Effector memory CD8-positive, alpha-beta T cell (primary cell): Measurements from ENCODE around the gene AOX1.

Experiments used
- ATAC-seq: fragments of 150-1000 bp; cut with Tn5 transposase; replicated peaks from 2 replicates; pipeline ENCODE4 v1.10.0; 2021; ENCODE audit warnings: mild to moderate bottlenecking, moderate library complexity
- DNase-seq, 3 experiments: peaks; one replicate each; pipeline ENCODE4 v3.0.0; 2021
- H3K27ac Mint-ChIP-seq, 2 donors: one replicate each; pipeline ENCODE4 v1.8.0; 2022; ENCODE audit warnings: mild to moderate bottlenecking in 2 of 2, mixed read lengths in 2 of 2, moderate library complexity in 2 of 2
- H3K27me3 Mint-ChIP-seq, 2 donors: one replicate each; pipeline ENCODE4 v1.8.0; 2022; ENCODE audit warnings: mixed read lengths in 2 of 2
- H3K36me3 Mint-ChIP-seq: one replicate; pipeline ENCODE4 v1.8.0; 2022; ENCODE audit warnings: mild to moderate bottlenecking, moderate library complexity, mixed read lengths; ENCODE audit not compliant: insufficient read depth
- H3K4me1 Mint-ChIP-seq, 2 donors: one replicate each; pipeline ENCODE4 v1.8.0; 2022; ENCODE audit warnings: low read depth in 2 of 2, mixed read lengths in 2 of 2
- H3K4me3 Mint-ChIP-seq, 2 donors: one replicate each; pipeline ENCODE4 v1.8.0; 2022; ENCODE audit warnings: mild to moderate bottlenecking in 2 of 2, mixed read lengths in 2 of 2, moderate library complexity in 2 of 2
- H3K9me3 Mint-ChIP-seq, 2 donors: one replicate each; pipeline ENCODE4 v1.8.0; 2022; ENCODE audit warnings: mixed read lengths in 2 of 2

Gene AOX1

DNA sequence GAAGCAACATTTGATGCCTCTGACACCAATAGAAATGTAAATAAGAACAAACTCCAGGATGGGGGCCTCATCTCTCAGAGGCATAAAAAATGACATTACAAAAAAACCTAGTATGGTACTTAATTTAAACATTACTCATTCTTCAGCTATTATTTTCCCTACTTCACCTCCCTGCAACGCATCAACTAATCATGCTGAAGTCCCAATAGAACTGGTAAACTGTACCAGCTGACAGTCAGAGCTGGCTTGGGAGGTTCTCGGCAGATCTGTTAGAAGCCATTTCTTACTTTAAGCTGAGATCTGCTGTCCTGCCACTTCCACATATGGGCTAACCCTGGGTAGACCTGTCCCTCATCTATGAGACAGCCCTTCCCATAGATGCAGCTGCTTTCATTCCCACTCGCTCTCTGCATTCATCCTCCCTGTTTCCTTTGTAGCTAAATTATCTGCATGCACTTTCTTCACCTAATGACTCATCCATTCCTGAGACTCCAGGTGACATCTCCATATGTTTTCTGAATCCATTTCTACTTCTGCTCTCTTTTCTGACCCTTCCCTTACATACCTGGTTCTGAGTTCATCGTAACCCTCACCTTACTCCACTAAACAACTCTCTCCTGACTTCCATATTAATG, 108.1 kb downstream of the AOX1 start:
- Mint-ChIP-seq H3K27ac (no peak overlapping the region), H3K4me1 (no peaks in the 10 kb centered on the region), H3K36me3 (no peaks in the 10 kb centered on the region), H3K9me3 (no peaks in the 10 kb centered on the region), H3K27me3 (no peaks in the 10 kb centered on the region), H3K4me3 (no peak overlapping the region)
- ATAC-seq = no peak
- no peak for DNase-seq

DNA sequence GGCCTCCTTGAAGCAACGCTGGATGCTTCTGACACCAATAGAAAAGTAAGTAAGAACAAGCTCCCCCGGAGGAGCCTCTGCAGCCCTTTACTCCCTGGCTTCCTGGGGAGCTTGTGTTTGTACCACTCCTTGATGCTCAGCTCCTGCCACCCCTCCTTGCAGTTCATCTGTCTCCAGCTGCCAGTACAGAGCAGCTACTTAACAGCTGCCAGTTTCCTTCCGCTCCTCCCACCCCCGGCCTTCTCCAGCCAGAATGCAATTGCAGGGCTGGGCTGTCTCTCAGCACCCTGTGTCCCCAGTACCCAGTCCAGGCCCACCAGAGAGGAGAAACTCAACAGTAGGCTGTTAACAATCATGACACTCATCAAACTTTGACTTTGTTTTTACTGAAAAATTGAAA, 109.4 kb downstream of the AOX1 start:
- H3K4me1 Mint-ChIP-seq = no peaks in the 10 kb centered on the region
- H3K27ac Mint-ChIP-seq = no peak overlapping the region
- ATAC-seq (no peak), DNase-seq (no peak)
- no peaks in the 10 kb centered on the region for H3K27me3 Mint-ChIP-seq
- H3K36me3 Mint-ChIP-seq = no peaks in the 10 kb centered on the region
- H3K9me3 Mint-ChIP-seq = no peaks in the 10 kb centered on the region
- H3K4me3 Mint-ChIP-seq = no peak overlapping the region

DNA sequence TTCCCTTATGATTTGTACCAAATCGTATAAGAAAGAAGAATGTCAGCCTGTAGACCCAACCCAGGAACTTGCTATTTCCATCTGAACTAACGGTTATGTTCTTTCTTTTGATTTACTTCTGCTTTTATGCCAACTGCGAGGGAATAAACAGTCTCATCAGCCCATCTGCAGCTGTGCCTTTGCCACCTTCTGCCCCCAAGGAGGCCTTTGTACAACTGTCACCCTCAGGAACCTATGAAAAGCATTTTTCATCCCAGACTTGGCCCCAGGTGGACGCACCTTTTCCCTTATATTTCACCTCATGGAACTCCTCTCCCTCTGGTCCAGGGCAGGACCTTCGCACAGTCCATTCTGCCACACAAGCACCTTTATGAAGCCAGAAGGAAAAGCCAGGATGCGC, 109.8 kb downstream of the AOX1 start:
- no peak overlapping the region for H3K27ac Mint-ChIP-seq
- DNase-seq (no peak), ATAC-seq (no peak)
- no peaks in the 10 kb centered on the region for H3K9me3 Mint-ChIP-seq
- no peak overlapping the region for H3K4me3 Mint-ChIP-seq
- no peaks in the 10 kb centered on the region for H3K4me1 Mint-ChIP-seq
- no peaks in the 10 kb centered on the region for H3K27me3 Mint-ChIP-seq
- H3K36me3 Mint-ChIP-seq = no peaks in the 10 kb centered on the region

DNA sequence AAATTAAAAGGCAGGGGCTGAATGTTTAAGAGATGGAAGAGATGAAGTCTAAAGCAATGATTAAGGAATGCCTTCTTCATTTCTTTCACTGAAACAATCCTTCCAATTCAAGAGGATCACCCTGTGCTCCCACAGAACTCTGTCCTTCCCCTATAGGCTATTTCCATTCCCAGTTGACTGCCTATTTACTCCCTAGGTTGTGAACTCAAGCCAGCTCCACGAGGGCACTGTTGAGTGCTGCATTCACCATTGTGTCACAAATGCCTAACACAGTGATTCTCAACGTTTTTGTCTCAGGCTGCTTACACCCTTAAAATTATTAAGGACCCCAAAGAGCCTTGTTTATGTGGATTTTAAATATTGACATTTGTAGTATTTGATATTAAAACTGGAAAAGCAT, 112.4 kb downstream of the AOX1 start:
- Mint-ChIP-seq H3K4me3 (no peak overlapping the region), H3K9me3 (no peaks in the 10 kb centered on the region), H3K4me1 (peaks cover 3 to 7% of the 10 kb centered on the region in 2 donors), H3K36me3 (no peaks in the 10 kb centered on the region), H3K27ac (no peak overlapping the region), H3K27me3 (no peaks in the 10 kb centered on the region)
- ATAC-seq (no peak), DNase-seq (no peak)

DNA sequence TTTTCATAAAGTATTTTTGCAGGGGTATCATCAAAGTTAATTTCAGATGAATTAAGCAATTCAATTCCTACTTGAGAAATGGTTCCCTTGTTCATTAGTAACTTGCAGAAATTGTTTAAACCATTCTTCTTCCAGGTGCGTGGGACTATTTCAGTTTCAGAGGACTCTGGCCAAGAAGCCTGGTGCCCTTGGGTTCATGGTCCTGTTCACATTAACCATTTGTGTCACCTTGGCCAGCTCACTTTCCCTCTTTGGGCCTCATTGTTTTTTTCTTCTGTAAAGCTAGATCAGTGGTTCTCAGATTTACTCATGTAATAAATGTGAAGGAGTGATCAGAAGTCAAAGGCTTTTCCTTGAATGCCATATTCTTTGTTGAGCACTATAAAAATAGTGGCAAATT, 113.5 kb downstream of the AOX1 start:
- ATAC-seq (no peak), DNase-seq (no peak)
- Mint-ChIP-seq H3K9me3 (no peaks in the 10 kb centered on the region), H3K4me3 (no peak overlapping the region), H3K27me3 (no peaks in the 10 kb centered on the region), H3K4me1 (peaks cover 3 to 7% of the 10 kb centered on the region in 2 donors), H3K27ac (no peak overlapping the region), H3K36me3 (no peaks in the 10 kb centered on the region)

DNA sequence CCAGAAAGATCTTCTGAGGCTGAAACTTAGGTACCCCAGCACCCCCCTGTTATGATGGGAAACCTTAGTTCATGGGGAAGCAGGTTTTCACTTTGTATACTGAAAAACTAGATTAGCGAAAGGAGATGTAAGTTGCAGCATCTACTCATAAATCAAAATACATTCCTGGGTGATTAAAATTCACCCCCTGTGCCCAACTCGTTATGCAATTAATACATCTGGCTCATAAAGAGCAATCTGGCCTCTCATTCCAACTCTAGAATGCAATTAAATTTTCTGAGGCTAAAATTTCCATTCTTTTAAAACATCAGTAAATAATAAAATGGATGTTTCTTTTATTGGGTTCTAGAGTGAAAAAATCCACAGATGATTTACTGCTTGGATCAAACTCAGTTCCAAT, 115.0 kb downstream of the AOX1 start:
- Mint-ChIP-seq H3K4me1 (peaks cover 3 to 7% of the 10 kb centered on the region in 2 donors), H3K9me3 (no peaks in the 10 kb centered on the region), H3K4me3 (no peak overlapping the region), H3K27ac (no peak overlapping the region), H3K36me3 (no peaks in the 10 kb centered on the region), H3K27me3 (no peaks in the 10 kb centered on the region)
- no peak for ATAC-seq
- no peak for DNase-seq

DNA sequence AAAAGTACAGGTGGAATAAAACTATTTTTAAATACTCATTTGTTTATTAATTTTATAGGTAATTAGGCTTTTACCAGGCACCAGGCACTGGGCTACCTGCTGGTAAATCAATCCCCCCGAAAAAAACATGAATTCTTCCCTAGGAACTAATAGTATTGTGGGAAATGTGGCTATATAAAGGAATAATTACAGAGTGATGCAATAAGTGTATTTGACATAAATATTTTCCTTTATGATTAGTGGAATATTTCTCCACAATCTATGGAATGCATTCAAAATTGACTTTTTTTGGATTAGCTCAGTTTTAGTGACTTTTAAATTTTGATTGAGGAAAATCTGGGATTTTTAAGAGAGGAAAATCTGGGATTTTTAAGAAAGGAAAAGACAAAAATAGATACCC, 116.2 kb downstream of the AOX1 start:
- ATAC-seq = no peak
- Mint-ChIP-seq H3K27ac (no peak overlapping the region), H3K27me3 (no peaks in the 10 kb centered on the region), H3K4me3 (no peak overlapping the region), H3K36me3 (no peaks in the 10 kb centered on the region), H3K9me3 (no peaks in the 10 kb centered on the region), H3K4me1 (peaks cover 3 to 7% of the 10 kb centered on the region in 2 donors)
- DNase-seq = no peak

DNA sequence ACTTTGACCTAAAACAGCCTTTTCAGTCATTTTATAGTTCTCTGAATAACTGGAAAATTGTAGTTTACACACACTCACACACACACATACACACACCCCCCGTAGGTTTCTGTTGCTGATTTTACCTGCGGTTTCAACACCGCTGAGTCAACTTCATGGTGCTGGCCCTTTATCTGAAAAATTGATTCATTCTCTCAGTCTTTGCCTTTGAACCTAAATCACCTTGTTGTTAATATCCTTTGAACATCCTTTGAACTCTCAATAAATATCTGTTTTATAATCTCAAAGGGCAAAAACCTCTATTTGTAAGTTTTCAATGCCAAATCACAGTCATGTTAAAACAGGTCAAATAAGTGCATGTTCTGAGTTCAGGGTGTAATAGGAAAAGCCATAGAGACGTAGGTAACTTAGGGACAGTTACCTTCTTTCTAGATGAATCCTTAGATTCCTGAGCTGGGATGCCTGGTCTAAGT, 116.9 kb downstream of the AOX1 start:
- no peaks in the 10 kb centered on the region for H3K27me3 Mint-ChIP-seq
- DNase-seq (peak; percentile 14 to 21 (median 15)), ATAC-seq (peak; percentile 85)
- no peaks in the 10 kb centered on the region for H3K36me3 Mint-ChIP-seq
- no peak overlapping the region for H3K27ac Mint-ChIP-seq
- no peak overlapping the region for H3K4me3 Mint-ChIP-seq
- no peaks in the 10 kb centered on the region for H3K9me3 Mint-ChIP-seq
- H3K4me1 Mint-ChIP-seq = peaks cover 3 to 7% of the 10 kb centered on the region in 2 donors

DNA sequence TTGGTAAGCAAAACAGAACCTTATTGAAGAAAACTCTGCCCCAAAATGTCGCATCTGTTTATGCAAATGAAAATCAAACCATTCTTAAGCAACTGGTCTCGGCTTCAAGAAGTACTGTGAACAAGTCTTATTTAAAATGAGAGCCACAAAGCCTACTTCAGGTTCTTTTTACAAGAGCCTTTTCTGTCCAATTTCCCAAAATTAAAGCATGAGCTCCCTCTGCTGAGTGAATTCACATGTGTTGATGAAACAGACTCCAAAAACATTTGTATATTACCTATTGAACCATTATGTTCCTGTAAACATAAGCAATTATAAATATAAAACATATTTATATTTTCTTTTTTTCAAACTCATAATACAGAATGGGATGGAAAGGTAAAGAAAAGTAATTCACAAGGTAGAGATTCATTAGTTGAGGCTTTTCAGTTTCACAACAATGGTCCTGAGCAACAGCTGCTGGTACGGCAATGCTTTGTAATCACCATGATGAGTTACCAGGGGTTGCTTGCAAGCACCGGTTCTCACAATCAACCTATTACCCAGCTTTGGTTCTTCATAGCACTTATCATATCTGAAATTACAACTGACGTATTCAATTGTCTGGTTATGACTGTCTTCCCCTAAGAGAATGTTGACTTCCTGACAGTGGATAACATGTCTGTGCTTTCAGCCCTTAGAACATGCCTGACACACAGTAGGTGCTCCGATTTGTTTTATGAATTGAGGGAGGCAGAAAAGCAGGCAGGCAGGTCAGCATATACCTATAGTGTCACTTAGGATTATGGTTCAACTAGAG, 117.5 kb downstream of the AOX1 start:
- H3K4me1 Mint-ChIP-seq = peaks cover 3 to 7% of the 10 kb centered on the region in 2 donors
- ATAC-seq = peak; percentile 12
- H3K27ac Mint-ChIP-seq = peak overlapping the region in 1 of 2 donors; percentile 12
- no peak overlapping the region for H3K4me3 Mint-ChIP-seq
- no peak for DNase-seq
- no peaks in the 10 kb centered on the region for H3K36me3 Mint-ChIP-seq
- peaks cover 0 to 4% of the 10 kb centered on the region in 2 donors for H3K27me3 Mint-ChIP-seq
- no peaks in the 10 kb centered on the region for H3K9me3 Mint-ChIP-seq

DNA sequence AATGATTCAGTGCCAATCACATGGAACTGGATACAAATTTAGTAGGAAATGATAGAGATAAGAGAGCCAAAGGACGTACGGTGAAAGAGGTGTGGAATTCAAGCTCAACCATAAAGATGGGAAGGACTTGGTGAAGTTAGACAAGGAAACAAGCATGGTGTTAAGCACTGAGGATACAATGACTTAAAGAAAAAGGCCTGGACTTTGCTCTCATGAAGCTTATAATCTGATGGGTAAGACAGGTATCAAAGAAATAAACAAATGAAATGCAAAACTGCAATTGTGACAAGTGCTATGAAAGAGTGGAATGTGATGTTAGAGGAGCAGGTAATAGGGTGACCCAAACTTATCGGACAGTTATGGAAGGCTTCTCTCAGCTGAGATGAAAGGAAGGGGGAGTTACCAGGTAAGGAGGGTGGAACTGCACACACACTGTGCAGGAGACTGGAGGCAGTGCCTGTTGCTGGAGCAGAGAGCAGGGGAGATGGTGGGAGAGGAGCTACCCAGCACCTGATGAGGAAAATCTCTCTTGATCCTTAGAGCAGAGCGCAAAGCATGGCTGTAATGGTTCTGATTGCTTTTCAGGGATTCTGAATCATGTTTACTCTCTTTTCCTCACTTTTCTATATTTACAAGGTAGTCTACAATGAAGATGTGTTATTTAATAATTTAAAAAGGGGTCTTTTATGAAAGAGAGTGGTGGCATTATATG, 118.3 kb downstream of the AOX1 start:
- Mint-ChIP-seq H3K4me3 (no peak overlapping the region), H3K36me3 (no peaks in the 10 kb centered on the region), H3K27ac (peak overlapping the region in 1 of 2 donors; percentile 12), H3K4me1 (peaks cover 3 to 7% of the 10 kb centered on the region in 2 donors), H3K9me3 (no peaks in the 10 kb centered on the region), H3K27me3 (peaks cover 0 to 9% of the 10 kb centered on the region in 2 donors)
- no peak for DNase-seq
- ATAC-seq = no peak

DNA sequence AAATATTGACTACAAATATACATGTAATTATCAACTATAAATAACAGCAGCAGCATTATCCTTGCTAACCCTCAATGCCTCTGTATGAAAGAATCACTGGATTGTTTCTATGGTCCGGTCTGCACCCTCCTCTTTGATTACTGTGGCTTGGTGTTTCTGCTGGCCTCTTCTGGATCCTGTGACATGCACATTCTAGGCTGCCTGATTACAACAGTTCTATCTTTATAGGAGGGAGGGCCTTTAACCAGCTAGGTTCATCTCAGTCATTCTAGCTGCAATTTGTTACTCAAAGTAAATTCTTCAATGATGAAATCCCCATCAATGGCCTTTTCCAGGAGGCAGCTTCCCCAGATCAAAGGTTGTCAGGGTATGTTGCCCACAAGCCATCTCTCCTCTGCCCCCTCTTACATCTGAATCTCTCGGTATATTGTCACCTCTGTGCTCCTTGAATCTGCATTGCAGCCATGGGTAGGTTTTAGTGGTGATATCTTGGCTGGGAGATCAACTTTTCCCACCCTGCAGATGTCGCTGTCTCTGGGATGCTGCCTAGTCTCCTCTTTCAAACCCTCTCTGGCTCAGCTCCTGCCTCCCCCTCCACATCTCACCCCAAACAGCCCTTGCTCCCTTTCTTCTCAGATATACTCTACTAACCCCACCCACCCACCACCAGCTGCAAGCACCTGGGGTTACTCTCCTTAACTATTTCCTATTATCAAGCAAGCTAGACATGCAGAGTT, 119.7 kb downstream of the AOX1 start:
- Mint-ChIP-seq H3K4me1 (peaks cover 3 to 7% of the 10 kb centered on the region in 2 donors), H3K9me3 (no peaks in the 10 kb centered on the region), H3K27me3 (peaks cover 4 to 15% of the 10 kb centered on the region in 2 donors), H3K4me3 (no peak overlapping the region), H3K36me3 (no peaks in the 10 kb centered on the region), H3K27ac (no peak overlapping the region)
- DNase-seq (no peak), ATAC-seq (no peak)

DNA sequence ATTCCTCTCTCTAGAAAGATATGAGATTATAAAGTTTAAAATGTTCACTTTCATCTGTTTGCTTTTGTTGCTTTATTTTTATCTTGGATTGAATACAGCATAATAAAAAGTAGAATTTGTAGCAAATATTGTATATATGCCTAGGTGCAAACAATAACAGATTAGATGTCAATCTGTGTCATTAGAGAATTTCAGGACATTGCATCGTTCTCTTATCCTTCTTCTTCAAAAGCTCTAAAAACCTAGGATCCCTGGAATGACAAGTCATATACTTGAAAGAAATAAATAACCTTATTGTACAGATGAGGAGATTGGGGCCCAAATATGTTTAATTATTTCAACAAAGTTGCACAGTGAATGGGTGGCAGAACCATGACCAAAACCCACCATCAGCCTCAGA, 123.1 kb downstream of the AOX1 start:
- H3K4me1 Mint-ChIP-seq = peaks cover 7 to 10% of the 10 kb centered on the region in 2 donors
- peaks cover 6 to 19% of the 10 kb centered on the region in 2 donors for H3K27me3 Mint-ChIP-seq
- no peak for ATAC-seq
- H3K9me3 Mint-ChIP-seq = no peaks in the 10 kb centered on the region
- H3K27ac Mint-ChIP-seq = no peak overlapping the region
- H3K4me3 Mint-ChIP-seq = no peak overlapping the region
- DNase-seq = no peak
- H3K36me3 Mint-ChIP-seq = peaks cover 10% of the 10 kb centered on the region
